ENCODE measurements around the gene CHST4.

- no peak for TF ChIP-seq SIN3A (IDR thresholded peaks at IDR 0.05; ENCODE audit: borderline replicate concordance, insufficient read depth, low read length)
- TF ChIP-seq TAF1 (IDR thresholded peaks at IDR 0.05; ENCODE audit: borderline replicate concordance, insufficient read depth, low read length): no peak
- TF ChIP-seq POLR2AphosphoS5 (IDR thresholded peaks at IDR 0.05; ENCODE audit: low read depth, low read length): no peak
- no peak for TF ChIP-seq REST (IDR thresholded peaks at IDR 0.05; ENCODE audit: insufficient read depth in 1 of 2, low read depth in 2 of 2, low read length in 2 of 2)
These were observed 33.4 kb upstream of the CHST4 start for GRCh38 chr16:71492786-71493185.

Measured in PFSK-1 (cell line).